Esophagus squamous epithelium (tissue), 5 donors: Measurements from ENCODE around the gene ST6GAL2. TPM values are rescaled to one million over a fixed set of nuclear protein-coding genes. Genes with fewer than 3 reads are reported as not detected.

Experiments used
- DNase-seq: peaks from one replicate; lab custom pipeline; 2025; lab: John Stamatoyannopoulos, UW
- H3K27ac ChIP-seq, 4 donors: fragments of 200-600 bp; sonication (generic); one replicate each; pipeline ENCODE4 v1.5.1; 2016 to 2019; ENCODE audit warnings: mild to moderate bottlenecking in 1 of 4
- H3K27me3 ChIP-seq, 4 donors: fragments of 200-600 bp; sonication (generic); 1 replicate in 3 of 4; 2 replicates in 1 of 4; pipeline versions ENCODE4 v1.5.1 to v1.6.0; 2017 to 2021; ENCODE audit warnings: antibody characterized with exemption in 1 of 4
- H3K36me3 ChIP-seq, 3 donors: fragments of 200-600 bp; sonication (generic); one replicate each; pipeline ENCODE4 v1.5.1; 2016 to 2019
- H3K4me1 ChIP-seq, 3 donors: fragments of 200-600 bp; sonication (generic); one replicate each; pipeline ENCODE4 v1.5.1; 2017 to 2019
- H3K4me3 ChIP-seq, 4 donors: fragments of 200-600 bp; sonication (generic); 1 replicate in 3 of 4; 2 replicates in 1 of 4; pipeline ENCODE4 v1.5.1; 2016 to 2019; ENCODE audit warnings: mild to moderate bottlenecking in 2 of 4, moderate library complexity in 1 of 4
- H3K9me3 ChIP-seq, 3 donors: fragments of 200-600 bp; sonication (generic); one replicate each; pipeline ENCODE4 v1.5.1; 2016 to 2019
- POLR2A ChIP-seq, 4 donors: fragments of 450-650 bp; IDR thresholded peaks; one replicate each; pipeline ENCODE4 v1.6.1; 2017; ENCODE audit warnings: antibody characterized with exemption in 4 of 4, mild to moderate bottlenecking in 4 of 4, moderate library complexity in 3 of 4
- WGBS, 2 donors: methylation state at CpG; one replicate each; pipeline ENCODE4 v1.1.5; 2018; 5-methylcytosine and 5-hydroxymethylcytosine counted together
- intact Hi-C: fragments of 100-400 bp; cut with DNase I; formaldehyde crosslinking; loops from one replicate; pipeline ENCODE4 v1.15.0; 2022
- total RNA-seq, 4 donors: library from RNA; depleted of rRNA; stranded (reverse); fragments of >200 nt; gene quantifications; one replicate each; pipeline ENCODE4 v1.1.0, GENCODE V29; 2016
- TF ChIP-seq, protein P1 (sequence below), 6 experiments: fragments of 450-650 bp in 4 of 6; fragments of 200-600 bp in 2 of 6; sonication (generic) in 2 of 6; IDR thresholded peaks; one replicate each; pipeline ENCODE4 v1.5.1; 2016 to 2019; ENCODE audit warnings: antibody characterized with exemption in 6 of 6, mild to moderate bottlenecking in 4 of 6, moderate library complexity in 4 of 6
- donor health status: DM: yes; HTN: yes; CAD: no.

The ST6GAL2 gene
- total RNA-seq, 4 donors from 2014 or later: 0.79 to 7.5 (median 4.4) TPM

DNA sequence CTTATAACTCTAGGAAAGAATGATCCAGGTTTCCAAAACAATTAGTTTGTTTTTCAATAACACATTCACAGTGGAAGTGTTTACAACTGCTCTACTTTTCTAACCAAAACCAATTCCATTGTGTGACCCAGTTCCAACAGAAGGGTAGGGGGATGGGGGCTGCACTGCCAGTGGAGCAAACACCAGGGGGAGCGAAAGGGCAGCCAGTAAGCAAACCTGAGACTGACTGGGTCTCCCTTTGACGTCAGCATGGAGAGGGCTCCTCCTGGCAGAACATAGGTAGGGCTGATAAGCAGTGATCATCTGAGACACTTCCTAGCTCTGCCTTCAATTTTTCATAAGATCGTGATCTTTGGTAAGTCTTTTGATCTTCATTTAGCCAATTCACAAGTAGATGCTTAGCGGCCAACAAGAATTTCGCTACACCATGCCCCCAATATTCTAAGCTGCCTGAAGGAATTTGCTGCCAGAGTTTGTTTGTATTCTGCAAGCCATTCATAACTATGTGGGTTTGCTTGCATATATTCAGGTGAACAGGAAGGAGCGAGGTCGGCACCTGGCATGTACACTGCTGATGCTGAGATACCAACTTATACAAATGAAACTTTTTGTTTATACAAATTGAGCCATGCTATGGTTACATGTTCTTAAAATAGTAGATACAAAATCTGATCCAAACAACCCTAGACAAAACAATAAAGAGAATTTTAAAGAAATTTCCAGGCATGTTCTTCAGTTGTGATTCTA is 45.9 kb downstream of the ST6GAL2 start:
- intact Hi-C loops: no loop called here
- H3K27me3 ChIP-seq: no peaks in the 10 kb centered on the region
- no peak overlapping the region for H3K27ac ChIP-seq
- H3K36me3 ChIP-seq: no peaks in the 10 kb centered on the region
- no peak overlapping the region for H3K4me3 ChIP-seq
- no peaks in the 10 kb centered on the region for H3K9me3 ChIP-seq
- peaks cover 0 to 10% (median 5%) of the 10 kb centered on the region in 3 donors for H3K4me1 ChIP-seq
- WGBS, 2 donors: 49 to 62% methylated on average over 7 of the region's 7 CpGs
- TF ChIP-seq POLR2A (IDR thresholded peaks at IDR 0.05): no peak
- TF ChIP-seq, protein P1, sequence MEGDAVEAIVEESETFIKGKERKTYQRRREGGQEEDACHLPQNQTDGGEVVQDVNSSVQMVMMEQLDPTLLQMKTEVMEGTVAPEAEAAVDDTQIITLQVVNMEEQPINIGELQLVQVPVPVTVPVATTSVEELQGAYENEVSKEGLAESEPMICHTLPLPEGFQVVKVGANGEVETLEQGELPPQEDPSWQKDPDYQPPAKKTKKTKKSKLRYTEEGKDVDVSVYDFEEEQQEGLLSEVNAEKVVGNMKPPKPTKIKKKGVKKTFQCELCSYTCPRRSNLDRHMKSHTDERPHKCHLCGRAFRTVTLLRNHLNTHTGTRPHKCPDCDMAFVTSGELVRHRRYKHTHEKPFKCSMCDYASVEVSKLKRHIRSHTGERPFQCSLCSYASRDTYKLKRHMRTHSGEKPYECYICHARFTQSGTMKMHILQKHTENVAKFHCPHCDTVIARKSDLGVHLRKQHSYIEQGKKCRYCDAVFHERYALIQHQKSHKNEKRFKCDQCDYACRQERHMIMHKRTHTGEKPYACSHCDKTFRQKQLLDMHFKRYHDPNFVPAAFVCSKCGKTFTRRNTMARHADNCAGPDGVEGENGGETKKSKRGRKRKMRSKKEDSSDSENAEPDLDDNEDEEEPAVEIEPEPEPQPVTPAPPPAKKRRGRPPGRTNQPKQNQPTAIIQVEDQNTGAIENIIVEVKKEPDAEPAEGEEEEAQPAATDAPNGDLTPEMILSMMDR (IDR thresholded peaks at IDR 0.05): no peak
- DNase-seq: no peak

DNA sequence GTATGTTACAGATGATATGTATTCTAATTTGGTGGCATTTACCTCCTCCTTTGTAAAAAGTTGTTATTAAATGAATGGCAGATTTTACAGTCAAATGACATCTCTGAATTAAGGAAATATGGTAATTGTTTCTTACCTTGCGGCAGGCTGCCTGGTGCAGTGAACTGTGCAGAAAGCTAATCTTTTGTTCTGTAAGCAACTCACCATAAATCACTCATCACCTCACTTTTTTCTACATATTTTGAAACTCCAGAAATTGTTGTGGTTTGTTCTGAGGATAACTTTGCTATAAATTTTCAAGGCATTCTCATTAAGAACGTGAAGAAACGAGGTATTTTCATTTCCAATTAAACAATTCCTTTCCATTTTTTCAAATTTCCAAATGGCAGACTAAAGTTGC is 52.7 kb downstream of the ST6GAL2 start:
- Histone ChIP-seq H3K27ac (no peak overlapping the region), H3K9me3 (no peaks in the 10 kb centered on the region), H3K4me3 (no peak overlapping the region), H3K27me3 (no peaks in the 10 kb centered on the region), H3K4me1 (no peaks in the 10 kb centered on the region), H3K36me3 (peaks cover 0 to 6% (median 0%) of the 10 kb centered on the region in 3 donors)
- intact Hi-C loops: no loop called here
- DNase-seq: no peak
- TF ChIP-seq, protein P1 (IDR thresholded peaks at IDR 0.05): no peak
- no peak for TF ChIP-seq POLR2A (IDR thresholded peaks at IDR 0.05)
- WGBS, 2 donors: 60 to 65% methylated on average over 3 of the region's 3 CpGs

DNA sequence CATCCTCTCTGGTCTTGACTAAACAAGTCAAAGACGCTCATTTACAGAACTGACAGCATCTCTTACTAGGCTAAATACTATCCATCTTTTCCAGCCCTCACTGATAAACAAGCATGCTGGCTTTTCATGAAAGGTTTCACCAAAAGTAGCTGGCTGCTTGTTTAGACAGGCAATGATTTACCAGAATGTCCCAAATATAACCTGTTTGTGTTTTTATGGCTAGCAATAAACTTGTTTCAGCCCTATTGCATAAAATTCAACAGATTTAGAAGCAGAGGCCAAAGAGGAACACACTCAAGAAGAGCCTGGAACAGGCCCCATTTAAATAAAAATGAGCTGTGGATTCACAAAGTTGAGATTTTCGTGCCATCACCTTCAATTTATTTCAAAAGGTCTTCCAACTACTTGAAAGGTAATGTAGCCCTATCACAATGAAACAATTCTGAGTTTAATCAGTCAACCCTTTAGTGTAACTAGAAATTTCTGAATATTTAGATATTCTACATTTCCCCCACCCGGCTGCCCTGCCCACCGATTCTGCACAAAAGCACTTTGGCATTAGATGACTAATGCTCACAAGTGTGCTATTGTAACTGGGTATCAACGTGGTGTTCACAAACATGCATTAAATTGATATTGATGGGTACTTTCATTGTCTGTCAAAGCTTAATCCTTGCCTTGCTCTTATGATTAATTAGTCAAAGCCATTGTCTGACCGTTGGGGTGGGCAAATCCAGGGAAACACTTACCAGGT is 54.0 kb downstream of the ST6GAL2 start:
- no peak for DNase-seq
- Histone ChIP-seq H3K27me3 (no peaks in the 10 kb centered on the region), H3K36me3 (peaks cover 0 to 6% (median 0%) of the 10 kb centered on the region in 3 donors), H3K9me3 (no peaks in the 10 kb centered on the region), H3K4me3 (no peak overlapping the region), H3K4me1 (no peaks in the 10 kb centered on the region), H3K27ac (no peak overlapping the region)
- TF ChIP-seq POLR2A (IDR thresholded peaks at IDR 0.05): no peak
- TF ChIP-seq, protein P1 (IDR thresholded peaks at IDR 0.05): no peak
- 55 to 66% methylated on average over 6 of the region's 6 CpGs for WGBS, 2 donors
- intact Hi-C loops: no loop called here

DNA sequence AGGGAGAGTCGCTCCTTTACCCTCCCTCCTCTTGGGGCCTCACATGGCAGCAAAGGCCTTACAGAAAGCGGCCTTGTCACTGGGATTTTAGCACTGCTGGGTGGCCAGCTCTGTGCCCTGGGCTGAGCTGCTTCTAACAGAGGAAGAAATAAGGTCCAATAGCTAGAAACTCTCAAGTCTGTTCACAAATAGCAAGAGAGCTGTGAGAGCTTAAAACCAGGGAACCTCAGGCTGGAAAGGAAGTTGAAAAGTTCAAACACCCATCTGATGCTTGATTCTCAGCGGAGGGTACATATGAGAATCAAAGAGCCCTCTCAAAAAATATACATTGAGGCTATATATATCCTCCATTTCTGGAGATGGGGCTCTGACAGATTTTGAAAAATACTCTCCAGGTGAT is 54.7 kb downstream of the ST6GAL2 start:
- H3K36me3 ChIP-seq: peaks cover 0 to 6% (median 0%) of the 10 kb centered on the region in 3 donors
- intact Hi-C loops: no loop called here
- no peak for DNase-seq
- no peaks in the 10 kb centered on the region for H3K27me3 ChIP-seq
- H3K4me1 ChIP-seq: no peaks in the 10 kb centered on the region
- H3K27ac ChIP-seq: no peak overlapping the region
- TF ChIP-seq, protein P1 (IDR thresholded peaks at IDR 0.05): no peak
- no peak for TF ChIP-seq POLR2A (IDR thresholded peaks at IDR 0.05)
- WGBS, 2 donors: 66 to 85% methylated on average over 3 of the region's 3 CpGs
- H3K9me3 ChIP-seq: no peaks in the 10 kb centered on the region
- no peak overlapping the region for H3K4me3 ChIP-seq

DNA sequence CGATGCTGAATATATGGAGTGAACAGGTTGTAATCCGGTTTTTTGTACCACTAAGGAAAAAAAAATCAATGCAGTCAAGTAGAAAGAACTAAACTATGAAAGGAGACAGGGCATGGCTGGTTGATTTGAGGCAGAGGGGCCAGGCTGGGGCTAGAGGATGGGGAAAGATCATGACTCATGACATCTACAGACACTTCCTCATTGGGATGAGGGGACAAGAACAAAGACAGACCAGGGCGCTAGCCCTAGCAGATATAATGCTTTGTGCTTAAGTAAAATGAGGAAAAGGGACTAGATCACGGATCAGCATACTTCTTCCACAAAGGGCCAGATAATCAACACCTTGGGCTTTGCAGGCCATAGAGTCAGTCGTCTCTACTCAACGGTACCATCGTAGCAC is 55.8 kb downstream of the ST6GAL2 start:
- peaks cover 0 to 12% (median 0%) of the 10 kb centered on the region in 3 donors for H3K36me3 ChIP-seq
- intact Hi-C loops: no loop called here
- no peak for TF ChIP-seq POLR2A (IDR thresholded peaks at IDR 0.05)
- TF ChIP-seq, protein P1 (IDR thresholded peaks at IDR 0.05): no peak
- H3K9me3 ChIP-seq: no peaks in the 10 kb centered on the region
- no peak overlapping the region for H3K27ac ChIP-seq
- DNase-seq: no peak
- no peak overlapping the region for H3K4me3 ChIP-seq
- no peaks in the 10 kb centered on the region for H3K4me1 ChIP-seq
- 89% methylated on average over 7 of the region's 7 CpGs for WGBS, 2 donors
- H3K27me3 ChIP-seq: no peaks in the 10 kb centered on the region
